ENCODE data around the gene MFSD6.
"Not testable (repeated sequence)": the region's sequence is repeated elsewhere in the genome, so short reads cannot be mapped to it uniquely, and the experiment has no call there.

MFSD6 gene

DNA sequence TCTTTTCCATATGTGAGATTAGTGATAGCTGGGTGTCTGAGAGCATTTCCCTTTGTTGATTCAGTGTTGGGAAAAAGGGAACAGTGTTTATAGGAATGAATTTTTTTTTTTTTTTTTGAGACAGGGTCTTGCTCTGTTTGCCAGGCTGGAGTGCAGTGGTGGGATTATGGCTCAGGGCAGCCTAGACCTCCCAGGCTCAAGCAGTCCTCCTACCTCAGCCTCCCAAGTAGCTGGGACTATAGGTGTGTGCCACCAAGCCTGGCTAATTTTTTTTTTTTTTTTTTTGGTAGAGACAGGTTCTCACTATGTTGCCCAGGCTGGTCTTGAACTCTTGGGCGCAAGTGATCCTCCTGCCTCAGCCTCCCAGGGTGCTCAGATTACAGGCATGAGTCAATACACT is 60.2 kb downstream of the MFSD6 start:
- not testable (repeated sequence) for DNase-seq

DNA sequence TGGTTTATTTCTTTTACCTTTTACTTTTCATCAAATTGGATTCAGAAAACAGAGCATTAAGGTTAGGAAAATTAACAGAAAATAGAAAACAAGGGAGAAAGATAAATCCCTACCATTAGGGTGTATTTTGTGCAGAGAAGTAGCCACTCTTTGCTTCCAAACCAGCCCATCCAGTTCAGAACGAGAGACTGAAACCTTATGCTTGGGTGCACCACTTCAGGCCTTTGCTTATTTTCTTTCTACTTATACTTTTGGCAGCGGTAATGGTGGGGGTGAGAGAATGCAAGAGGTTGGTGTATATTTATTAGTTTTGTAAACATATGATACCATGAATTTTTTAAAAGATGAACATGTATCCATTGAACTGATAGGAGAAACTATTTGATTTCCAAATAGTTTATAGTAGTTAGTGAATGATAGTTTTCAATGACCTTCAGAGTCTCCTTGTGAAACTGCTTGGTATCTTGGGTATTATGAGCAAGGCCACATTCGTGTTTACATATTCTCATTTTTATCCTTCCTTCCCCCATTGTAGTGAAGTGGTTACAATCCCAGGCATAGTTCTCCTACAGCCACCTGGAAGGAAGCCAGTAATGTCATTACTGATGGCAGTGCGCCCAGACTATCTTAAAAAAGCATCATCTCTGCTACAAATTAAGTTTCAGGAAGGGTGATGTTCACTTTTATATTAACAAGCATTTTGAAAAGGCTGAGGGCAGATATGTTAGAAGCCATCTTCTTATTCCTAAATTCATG is 60.8 kb downstream of the MFSD6 start:
- no peak for DNase-seq

DNA sequence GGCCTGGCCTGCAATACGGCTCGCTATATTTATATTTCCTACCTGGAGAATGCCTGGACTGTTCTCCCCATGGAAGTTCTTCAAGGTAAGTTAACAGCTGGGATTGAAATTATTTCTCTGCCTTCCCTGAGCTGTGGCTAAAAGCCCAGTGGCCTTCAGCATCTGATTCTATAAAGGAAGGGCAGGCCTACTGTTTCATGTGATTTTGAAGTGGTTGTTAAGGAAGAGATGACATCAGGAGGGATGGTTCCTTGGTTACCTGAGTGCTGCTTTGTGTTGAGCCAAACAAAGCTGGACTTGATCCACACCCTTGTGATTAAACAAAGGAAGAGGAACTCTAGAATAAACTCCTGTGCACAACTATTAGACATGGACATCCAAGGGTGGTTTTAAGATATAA is 61.6 kb downstream of the MFSD6 start:
- peak; percentile 20 for DNase-seq

DNA sequence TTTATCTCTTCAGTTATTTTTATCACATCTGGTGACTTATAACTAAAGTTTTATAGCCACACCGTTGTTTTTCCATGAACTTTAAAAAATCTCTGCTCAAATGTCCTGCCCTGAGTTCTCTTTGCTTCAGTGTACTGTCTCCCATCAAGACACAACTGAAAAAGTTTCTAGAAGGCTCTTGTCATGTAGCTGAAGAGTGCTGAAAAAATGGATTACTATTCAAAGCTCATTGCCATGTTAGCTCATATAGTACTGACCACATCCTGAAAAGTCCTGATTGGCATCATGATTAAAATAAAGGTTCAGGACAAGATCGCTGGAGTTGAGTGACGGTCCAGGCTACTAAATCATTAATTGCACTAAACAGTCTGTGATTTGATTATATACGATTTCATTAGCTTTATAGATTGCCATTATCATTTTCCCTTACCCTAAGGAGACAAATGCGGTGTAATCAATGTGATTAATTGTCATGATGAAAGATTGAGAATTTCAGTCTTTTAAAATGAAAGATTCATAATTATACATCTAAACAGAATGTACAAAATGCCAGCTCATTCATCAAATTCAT is 62.2 kb downstream of the MFSD6 start:
- DNase-seq = no peak

DNA sequence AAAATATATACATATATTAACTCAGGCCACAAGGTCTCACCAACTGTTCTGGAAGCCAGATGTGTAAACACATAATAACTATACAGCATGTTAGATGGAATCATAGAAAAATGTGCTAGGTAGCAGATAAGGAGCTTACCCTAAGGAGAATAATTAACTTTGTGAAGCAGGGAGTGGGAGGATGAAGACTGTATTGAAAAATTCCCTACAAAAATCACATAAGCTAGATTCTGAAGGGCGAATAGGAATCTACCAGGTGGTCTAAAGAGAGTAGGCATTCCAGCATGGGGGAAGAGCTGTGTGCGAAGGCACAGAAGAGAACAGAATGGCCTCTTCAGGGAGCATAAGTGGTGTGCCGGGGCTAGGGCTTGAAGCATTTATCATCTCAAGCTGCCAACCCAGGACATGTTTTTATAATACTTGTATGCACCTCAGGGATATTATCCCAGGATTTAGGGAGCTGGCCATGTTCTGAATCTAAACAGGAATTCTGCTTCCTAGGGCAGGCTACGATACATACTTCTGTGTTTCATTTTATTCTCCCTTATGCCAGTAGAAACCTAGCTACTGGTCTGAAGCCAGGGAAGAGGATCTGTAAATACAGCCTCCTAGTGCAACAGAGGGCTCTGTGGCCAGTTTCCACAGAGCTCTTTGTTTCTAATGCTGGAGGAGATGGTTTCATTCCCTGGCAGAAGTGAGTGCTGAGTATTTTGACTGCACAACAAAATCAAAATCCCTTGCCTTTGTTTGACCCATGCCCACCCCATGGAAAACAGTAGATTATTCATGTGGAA is 69.7 kb downstream of the MFSD6 start:
- no peak for DNase-seq

DNA sequence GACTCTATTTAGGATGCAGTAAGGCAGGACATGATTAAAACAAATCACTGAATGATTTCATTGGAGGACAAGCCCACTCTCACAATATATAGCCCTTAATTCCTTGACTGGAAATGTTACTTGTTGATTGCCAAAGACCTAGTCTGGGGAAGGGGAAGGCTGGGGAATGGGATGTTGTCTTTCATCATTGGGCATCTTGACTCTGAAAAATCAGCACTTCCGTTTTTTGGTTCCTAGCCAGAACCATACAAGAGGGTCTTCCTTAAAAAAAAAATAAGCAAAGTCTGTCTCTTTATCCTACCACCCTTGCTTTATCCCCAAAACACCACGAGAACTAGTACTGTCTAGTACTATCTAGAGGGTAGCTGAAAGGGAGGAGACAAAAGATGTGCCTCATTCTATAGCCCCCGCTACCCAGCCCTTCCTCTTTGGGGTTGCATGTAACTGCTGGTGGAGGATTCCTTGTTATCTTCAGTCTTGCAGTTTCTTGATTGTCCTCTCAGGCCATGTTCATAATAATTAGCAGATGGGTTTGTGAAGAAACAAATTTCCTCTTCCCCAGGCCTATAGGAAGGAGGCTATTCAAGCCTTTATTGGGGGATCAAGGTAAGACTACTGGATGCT is 70.5 kb downstream of the MFSD6 start:
- DNase-seq = no peak

DNA sequence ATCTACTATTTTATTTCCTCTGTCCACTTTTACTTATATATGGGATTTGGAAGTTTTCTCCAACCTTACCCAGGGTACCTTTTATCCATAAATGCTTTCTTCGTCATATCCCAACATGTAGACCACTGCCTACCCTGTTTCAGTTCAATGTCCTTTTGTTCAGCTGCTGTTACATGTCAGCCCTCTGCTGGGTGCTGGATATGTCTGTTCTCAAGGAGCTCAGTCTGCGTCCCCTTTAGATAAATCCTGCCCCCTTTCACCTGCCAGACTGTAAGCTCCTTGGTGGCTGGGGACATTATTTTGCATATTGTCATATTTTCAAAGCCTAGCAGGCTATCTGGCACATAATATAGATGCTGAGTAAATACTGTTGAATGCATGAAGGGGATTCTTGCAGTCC is 73.2 kb downstream of the MFSD6 start:
- DNase-seq = no peak

DNA sequence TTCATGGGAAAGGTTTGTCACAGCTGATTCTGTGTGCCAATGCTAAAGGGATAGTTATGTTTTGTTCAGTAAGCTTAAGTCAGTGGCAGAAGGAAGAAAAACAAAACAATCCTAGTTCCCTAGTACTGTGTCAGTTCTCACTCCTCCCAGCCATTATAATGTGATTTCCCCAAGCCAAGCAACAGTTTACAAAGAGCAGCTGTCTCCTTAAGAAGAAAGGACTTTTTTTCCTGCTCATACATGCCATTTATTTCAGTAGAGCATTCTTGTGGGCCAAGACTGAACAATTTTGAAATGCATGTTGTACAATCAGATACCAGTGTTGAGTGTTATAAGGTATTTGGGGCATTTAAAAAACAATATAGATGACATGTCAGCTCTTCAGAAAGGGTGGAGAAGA is 74.3 kb downstream of the MFSD6 start:
- DNase-seq = no peak

DNA sequence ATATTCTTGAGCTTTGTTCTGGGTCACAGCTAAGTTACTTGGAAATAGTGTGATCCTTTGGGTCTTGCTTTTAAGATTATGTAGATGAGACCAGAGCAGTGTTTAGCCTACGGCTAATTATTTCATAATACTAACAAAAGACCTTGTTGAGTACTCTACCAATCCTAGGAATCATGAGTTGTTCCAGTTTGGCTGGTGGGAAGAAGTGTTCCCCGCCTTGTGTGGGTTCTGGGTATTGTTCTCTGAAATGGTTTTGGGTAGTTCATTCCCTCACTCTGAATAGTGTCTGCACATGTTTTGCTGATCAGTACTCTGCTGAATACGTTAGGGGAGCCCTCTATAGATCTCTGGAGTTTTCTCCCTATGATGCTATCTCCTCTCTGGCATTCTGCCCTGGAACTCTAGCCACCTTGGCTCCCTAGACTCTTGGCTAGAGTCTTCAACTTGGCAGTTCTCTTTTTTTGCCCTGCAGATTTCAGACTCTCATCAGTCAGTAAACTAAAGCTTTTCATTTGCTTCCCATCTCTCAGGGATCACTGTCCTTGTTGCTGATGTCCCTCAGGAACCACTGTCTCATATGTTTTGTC is 78.0 kb downstream of the MFSD6 start:
- no peak for DNase-seq

DNA sequence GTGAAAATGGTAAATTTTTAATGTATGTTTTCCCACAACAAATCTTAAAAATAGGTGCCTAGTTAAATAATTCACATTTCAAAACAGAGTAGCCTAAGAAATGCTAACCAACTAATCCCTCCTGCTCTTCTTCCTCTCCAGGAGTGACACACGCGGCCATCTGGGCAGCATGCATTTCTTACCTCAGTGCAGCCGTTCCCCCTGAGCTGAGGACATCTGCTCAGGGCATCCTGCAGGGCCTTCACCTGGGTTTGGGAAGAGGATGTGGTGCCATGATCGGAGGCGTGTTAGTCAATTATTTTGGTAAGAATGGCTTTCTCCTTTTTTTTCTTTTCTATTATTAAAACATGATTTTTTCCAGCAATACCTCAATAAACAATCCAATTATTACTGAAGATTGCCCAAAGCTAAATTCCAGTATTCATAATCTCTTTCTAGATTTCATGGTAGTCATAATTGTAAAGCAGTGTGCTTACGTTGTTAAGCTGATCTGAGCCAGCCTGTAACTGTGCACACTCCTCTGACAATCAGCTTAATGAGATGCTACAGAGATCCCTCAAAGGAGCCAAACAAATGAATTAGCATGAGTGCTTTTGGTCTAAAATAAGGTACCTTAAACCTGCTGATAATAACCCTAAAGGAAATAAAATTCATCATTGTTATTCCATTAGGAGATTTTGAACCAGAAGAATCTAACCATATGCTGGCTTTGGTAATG is 80.5 kb downstream of the MFSD6 start:
- no peak for DNase-seq

DNA sequence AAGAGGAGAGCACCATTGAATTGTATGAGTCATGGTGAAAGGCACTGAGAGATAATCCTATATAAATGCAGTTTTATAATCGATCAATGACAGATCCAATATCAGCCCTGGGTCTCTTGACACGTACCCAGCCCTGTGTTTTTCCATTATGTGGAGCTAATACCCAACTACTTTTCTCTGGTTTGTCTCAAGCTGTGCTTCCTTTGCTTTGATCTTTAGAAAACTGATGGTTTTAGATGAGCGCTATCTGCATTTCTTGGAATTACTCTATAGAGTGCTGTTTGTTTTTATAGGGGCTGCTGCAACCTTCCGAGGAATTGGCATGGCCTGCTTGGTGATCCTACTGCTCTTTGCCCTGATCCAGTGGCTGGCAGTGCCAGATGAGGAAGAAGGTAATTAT is 81.3 kb downstream of the MFSD6 start:
- DNase-seq = no peak

DNA sequence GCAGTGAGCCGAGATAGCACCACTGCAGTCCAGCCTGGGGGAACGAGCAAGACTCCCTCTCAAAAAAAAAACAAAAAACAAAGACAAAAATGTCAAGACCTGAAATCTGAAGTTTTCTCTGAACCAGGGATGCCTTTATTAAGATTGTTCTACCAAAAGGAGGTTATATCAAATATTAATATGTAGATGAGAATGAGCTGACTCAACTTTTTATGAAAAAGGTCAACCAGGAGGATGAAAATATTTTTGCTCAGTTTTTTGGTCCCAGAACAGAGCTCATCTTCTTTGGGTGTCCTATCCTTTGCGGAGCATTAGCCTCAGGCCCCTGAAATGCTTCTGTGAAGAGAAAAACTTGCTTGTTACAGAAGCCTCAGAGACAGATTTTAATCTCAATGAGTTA is 82.3 kb downstream of the MFSD6 start:
- DNase-seq = no peak

DNA sequence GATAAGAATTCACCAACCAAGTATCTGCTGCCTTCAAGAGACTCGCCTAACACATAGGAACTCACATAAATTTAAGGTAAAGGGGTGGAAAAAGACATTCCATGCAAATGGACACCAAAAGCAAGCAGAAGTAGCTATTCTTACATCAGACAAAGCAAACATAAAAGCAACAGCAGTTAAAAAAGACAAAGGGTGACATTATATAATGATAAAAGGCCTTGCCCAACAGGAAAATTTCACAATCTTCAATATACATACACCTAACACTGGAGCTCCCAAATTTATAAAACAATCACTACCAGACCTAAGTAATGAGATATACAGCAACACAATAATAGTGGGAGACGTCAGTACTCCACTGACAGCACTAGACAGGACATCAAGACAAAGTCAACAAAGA is 84.9 kb downstream of the MFSD6 start:
- DNase-seq = no peak

DNA sequence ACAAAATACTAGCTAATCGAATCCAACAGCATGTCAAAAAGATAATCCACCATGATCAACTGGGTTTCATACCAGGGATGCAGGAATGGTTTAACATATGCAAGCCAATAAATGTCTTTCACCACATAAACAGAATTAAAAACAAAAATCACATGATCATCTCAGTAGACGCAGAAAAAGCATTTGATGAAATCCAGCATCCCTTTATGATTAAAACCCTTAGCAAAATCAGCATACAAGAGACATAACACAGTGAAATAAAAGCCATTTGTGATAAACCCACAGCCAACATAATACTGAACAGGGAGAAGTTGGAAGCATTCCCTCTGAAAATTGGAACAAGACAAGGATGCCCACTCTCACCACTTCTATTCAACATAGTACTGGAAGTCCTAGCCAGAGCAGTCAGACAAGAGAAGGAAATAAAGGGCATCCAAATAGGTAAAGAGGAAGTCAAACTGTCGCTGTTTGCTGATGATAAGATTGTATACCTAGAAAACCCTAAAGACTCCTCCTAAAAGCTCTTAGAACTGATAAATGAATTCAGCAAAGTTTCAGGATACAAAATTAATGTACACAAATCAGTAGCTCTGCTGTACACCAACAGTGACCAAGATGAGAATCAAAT is 86.6 kb downstream of the MFSD6 start:
- DNase-seq = not testable (repeated sequence)

DNA sequence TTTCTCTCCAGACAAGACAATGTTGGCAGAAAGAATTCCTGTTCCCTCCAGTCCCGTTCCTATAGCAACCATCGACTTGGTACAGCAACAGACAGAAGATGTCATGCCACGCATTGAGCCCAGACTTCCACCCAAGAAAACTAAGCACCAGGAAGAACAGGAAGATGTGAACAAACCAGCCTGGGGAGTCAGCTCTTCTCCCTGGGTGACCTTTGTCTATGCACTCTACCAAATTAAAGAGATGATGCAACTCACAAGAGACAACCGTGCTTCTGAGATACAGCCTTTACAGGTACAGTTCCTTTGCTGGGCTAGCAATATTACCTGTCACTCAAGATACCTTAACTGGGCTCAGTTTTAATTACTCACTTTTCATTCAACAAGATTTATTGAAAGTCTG is 89.3 kb downstream of the MFSD6 start:
- no peak for DNase-seq

DNA sequence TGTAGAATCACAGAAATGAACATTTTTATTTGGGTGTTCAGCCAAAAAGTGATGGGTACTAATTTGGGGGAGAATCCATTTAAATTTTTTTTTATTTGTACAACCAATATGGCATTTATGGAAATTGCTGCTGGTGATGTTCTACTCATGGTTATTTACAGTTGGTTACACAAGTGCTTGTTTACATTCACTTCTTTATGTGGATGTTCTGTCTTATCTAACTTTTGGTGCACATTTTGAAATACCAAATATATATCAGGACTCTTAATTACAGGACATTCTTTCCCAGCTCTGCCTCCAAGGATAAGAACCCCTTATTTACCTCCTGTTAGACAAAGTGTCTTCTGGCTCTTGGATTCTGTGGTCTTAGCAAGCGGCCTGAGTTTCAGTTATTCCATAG is 91.1 kb downstream of the MFSD6 start:
- no peak for DNase-seq

DNA sequence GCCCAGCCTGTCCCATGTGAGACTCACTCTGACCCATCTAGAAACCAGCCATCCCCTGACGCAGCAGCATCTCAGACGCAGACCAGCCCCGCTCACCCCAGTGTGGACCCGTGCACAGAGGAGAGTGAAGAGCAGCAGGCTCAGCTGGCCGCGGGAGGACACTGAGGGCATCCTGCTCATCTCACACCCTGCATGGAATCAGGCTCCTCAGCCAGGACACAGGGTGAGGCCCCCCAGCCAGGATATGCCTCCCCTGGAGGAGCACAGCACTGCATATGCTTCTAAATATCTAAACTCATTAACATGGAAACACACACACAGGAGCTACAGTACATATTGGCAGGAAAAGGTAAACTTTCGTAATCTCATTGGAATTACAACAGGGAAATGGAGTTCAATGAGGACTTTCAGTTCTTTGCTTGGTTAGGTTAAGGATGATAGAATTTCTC is 91.9 kb downstream of the MFSD6 start:
- no peak for DNase-seq

DNA sequence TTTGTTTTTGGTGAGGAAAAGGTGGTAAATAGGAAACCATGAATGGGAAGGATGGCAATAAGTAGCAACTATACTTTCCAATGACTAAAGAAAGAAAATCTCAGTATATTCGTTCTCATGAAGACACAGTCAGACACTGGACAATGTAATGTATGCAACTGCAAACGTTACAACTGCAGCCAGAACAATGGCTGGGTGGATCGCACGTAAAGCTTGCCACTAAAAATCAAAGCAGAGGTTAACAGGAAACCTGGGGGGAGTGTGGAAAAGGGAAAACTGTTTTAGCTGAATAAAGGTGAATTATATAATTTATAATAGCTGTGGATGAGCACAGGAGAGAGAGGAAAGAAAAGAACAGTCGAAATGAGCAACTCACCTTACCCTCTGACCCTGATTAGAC is 93.1 kb downstream of the MFSD6 start:
- no peak for DNase-seq

DNA sequence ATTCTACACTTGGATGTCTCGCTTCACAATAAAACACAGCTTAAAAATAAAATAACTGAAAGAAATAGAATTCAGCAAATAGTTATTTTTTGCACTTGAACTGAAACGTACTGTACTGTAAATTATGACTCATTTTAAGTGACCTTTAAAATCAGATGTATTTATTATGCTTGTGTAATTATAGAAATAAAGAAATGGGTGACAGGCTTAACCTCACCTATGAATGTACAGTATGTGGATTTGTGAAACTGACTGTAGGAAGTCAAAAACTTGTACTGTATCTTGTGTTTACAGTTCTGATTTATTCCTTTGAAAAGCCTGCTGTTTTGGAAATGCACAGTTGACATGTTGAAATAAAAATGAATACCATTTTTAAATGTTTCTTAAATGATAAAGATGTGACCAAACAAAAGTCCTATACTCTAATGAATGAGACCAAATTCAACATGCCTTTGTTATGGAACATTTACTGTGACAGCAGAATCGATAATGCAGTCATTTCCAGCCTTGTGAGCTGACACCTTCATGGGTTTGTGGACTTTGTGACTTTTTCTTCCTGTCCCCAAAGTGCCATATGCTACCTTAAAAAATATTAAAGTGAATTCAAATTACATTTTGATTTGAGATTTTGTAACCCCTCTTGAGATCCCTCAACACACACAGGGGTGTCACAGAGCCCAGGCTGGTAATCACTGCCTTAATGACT is 93.7 kb downstream of the MFSD6 start:
- no peak for DNase-seq

DNA sequence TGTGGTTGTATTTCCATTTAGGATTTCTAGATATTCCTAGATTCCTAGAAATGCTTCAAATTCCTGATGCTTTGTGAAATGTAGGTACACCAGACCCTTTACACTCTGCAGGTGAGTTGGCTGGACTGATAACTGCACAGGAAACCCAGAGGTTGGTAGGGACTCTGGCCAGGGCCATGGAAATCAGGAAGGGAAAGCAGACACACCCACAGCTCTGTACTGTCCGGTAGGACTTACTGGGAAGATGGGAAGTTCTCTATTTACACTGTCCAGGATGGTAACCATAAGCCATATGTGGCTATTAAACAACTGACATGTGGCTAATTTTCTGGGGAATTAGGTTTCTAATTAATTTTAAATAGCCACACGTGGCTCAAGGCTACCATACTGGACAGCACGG is 94.9 kb downstream of the MFSD6 start:
- no peak for DNase-seq

DNA sequence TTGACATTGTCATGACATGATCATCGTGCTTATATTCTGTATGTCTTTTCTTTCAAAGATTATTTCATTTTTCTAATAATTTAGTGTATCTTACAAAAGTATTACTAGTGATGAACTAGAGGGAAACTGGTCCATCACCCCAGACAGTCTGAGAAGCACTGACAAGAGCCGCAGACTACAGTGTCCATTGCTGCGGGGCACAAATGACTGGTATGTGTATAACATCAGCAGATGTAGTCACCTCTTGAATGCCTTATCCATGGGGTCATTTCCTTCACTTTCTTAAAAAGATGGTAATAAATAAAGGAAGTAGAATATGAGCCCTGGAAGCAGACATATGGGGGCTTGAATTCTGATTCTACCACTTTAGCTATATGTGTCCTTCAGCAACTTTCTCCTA is 96.8 kb downstream of the MFSD6 start:
- no peak for DNase-seq

Measured in CD4-positive, alpha-beta T cell treated with Interleukin-12 subunit alpha and Interleukin-12 subunit beta, for 1 hour (primary cell).